Measurements from ENCODE around the gene ZFP91.

DNA sequence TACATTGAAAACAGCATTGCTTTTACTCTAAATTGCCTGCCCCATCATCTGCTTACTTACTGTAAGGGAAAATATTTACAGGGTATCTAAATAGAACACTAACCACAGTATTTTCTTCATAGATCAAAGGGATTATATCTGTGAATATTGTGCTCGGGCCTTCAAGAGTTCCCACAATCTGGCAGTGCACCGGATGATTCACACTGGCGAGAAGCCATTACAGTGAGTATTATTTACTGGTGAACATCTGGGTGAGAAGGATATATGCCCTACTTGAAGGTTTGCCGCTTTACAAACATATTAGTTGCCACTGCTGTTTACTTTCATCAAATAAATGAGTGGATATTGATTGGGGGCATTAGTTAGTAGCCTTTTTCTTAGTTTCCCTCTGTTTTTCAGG lies 37.7 kb downstream of the ZFP91 start:
- no peak for TF ChIP-seq CTCF (IDR thresholded peaks at IDR 0.05)
- TF ChIP-seq POLR2A (IDR thresholded peaks at IDR 0.05), result no peak
